Astrocyte (in vitro differentiated cells and primary cell): Measurements from ENCODE around the gene DDX21. TPM values are rescaled to one million over a fixed set of nuclear protein-coding genes. Genes with fewer than 3 reads are reported as not detected.
"Not testable (repeated sequence)": the region's sequence is repeated elsewhere in the genome, so short reads cannot be mapped to it uniquely, and the experiment has no call there.

ENCODE experiments used
- DNase-seq: peaks from one replicate; pipeline ENCODE4 v3.0.0-alpha.2; 2010; ENCODE audit warnings: low read depth
- FAIRE-seq: peaks from 2 replicates; lab custom pipeline; 2011; peaks lifted over from hg19 to GRCh38; lab: Jason Lieb, UNC
- H2AFZ ChIP-seq: 2 replicates; pipeline ENCODE4 v1.6.0; 2012; ENCODE audit warnings: low read depth, low read length, inconsistent platforms
- H3K27ac ChIP-seq: 2 replicates; pipeline ENCODE4 v1.5.1; 2011; ENCODE audit warnings: low read depth, low read length, inconsistent platforms
- H3K27me3 ChIP-seq: 2 replicates; pipeline ENCODE4 v1.6.0; 2011; ENCODE audit warnings: low read length, inconsistent platforms; ENCODE audit not compliant: insufficient read depth
- H3K36me3 ChIP-seq: 2 replicates; pipeline ENCODE4 v1.5.1; 2011; ENCODE audit warnings: low read length, inconsistent platforms; ENCODE audit not compliant: insufficient read depth
- H3K4me1 ChIP-seq: 2 replicates; pipeline ENCODE4 v1.5.1; 2011; ENCODE audit warnings: low read length, inconsistent platforms; ENCODE audit not compliant: insufficient read depth
- H3K4me2 ChIP-seq: 2 replicates; pipeline ENCODE4 v1.6.0; 2012; ENCODE audit warnings: low read length, inconsistent platforms
- H3K4me3 ChIP-seq: 2 replicates; pipeline ENCODE4 v1.5.1; 2011; ENCODE audit warnings: low read depth, mild to moderate bottlenecking, low read length, inconsistent platforms; ENCODE audit not compliant: insufficient read depth
- H3K79me2 ChIP-seq: 2 replicates; pipeline ENCODE4 v1.6.0; 2012; ENCODE audit warnings: mild to moderate bottlenecking, low read length, inconsistent platforms; ENCODE audit not compliant: insufficient read depth
- H3K9ac ChIP-seq: 2 replicates; pipeline ENCODE4 v1.6.0; 2012; ENCODE audit warnings: mild to moderate bottlenecking, low read length, inconsistent platforms
- H3K9me3 ChIP-seq: 2 replicates; pipeline ENCODE4 v1.5.1; 2012; ENCODE audit warnings: low read depth, mild to moderate bottlenecking, low read length, inconsistent platforms; ENCODE audit not compliant: insufficient read depth
- H4K20me1 ChIP-seq: 2 replicates; pipeline ENCODE4 v1.6.0; 2012; ENCODE audit warnings: low read length, inconsistent platforms; ENCODE audit not compliant: insufficient read depth
- H3K27ac Mint-ChIP-seq: one replicate; pipeline ENCODE4 v1.8.0; 2021; ENCODE audit warnings: mild to moderate bottlenecking, mixed read lengths; ENCODE audit not compliant: unreplicated experiment
- H3K27me3 Mint-ChIP-seq: one replicate; pipeline ENCODE4 v1.8.0; 2021; ENCODE audit warnings: low read depth, mixed read lengths; ENCODE audit not compliant: unreplicated experiment
- H3K36me3 Mint-ChIP-seq: one replicate; pipeline ENCODE4 v1.8.0; 2021; ENCODE audit warnings: low read depth, mixed read lengths; ENCODE audit not compliant: unreplicated experiment
- H3K4me1 Mint-ChIP-seq: one replicate; pipeline ENCODE4 v1.8.0; 2021; ENCODE audit warnings: low read depth, mixed read lengths; ENCODE audit not compliant: unreplicated experiment
- H3K4me3 Mint-ChIP-seq: one replicate; pipeline ENCODE4 v1.8.0; 2021; ENCODE audit warnings: mild to moderate bottlenecking, moderate library complexity, mixed read lengths; ENCODE audit not compliant: unreplicated experiment
- H3K9me3 Mint-ChIP-seq: one replicate; pipeline ENCODE4 v1.8.0; 2021; ENCODE audit warnings: mild to moderate bottlenecking, mixed read lengths; ENCODE audit not compliant: unreplicated experiment
- EZH2 ChIP-seq: IDR thresholded peaks from 2 replicates; pipeline ENCODE4 v1.6.1; 2012; ENCODE audit warnings: mild to moderate bottlenecking, low read length, inconsistent platforms; ENCODE audit not compliant: insufficient read depth
- total RNA-seq: library from RNA; stranded (reverse); gene quantifications from 2 replicates; pipeline ENCODE4 v1.2.1, GENCODE V29; 2021
- TF ChIP-seq, protein P1 (sequence below): IDR thresholded peaks from 2 replicates; pipeline ENCODE4 v1.5.1; 2011; ENCODE audit warnings: low read depth, mild to moderate bottlenecking, inconsistent platforms, low read length, moderate library complexity; ENCODE audit not compliant: insufficient read depth

Gene DDX21
- total RNA-seq, 1 donor from 2014 or later = 125 TPM

GRCh38 chr10:68963151-68963550 is 7.2 kb downstream of the DDX21 start:
- Histone ChIP-seq H3K79me2 (peaks cover 87% of the 10 kb centered on the region), H3K9me3 (no peaks in the 10 kb centered on the region), H3K4me1 (no peaks in the 10 kb centered on the region), H3K4me3 (no peak overlapping the region), H2AFZ (no peak overlapping the region), H3K27me3 (no peaks in the 10 kb centered on the region), H3K9ac (no peak overlapping the region), H4K20me1 (peaks cover 66% of the 10 kb centered on the region), H3K36me3 (peaks cover 71% of the 10 kb centered on the region), H3K27ac (no peak overlapping the region), H3K4me2 (no peak overlapping the region)
- no peak for FAIRE-seq
- Mint-ChIP-seq H3K4me1 (peaks cover 7% of the 10 kb centered on the region), H3K27me3 (no peaks in the 10 kb centered on the region), H3K36me3 (peaks cover 21% of the 10 kb centered on the region), H3K4me3 (no peak overlapping the region), H3K9me3 (no peaks in the 10 kb centered on the region), H3K27ac (no peak overlapping the region)
- TF ChIP-seq, protein P1, sequence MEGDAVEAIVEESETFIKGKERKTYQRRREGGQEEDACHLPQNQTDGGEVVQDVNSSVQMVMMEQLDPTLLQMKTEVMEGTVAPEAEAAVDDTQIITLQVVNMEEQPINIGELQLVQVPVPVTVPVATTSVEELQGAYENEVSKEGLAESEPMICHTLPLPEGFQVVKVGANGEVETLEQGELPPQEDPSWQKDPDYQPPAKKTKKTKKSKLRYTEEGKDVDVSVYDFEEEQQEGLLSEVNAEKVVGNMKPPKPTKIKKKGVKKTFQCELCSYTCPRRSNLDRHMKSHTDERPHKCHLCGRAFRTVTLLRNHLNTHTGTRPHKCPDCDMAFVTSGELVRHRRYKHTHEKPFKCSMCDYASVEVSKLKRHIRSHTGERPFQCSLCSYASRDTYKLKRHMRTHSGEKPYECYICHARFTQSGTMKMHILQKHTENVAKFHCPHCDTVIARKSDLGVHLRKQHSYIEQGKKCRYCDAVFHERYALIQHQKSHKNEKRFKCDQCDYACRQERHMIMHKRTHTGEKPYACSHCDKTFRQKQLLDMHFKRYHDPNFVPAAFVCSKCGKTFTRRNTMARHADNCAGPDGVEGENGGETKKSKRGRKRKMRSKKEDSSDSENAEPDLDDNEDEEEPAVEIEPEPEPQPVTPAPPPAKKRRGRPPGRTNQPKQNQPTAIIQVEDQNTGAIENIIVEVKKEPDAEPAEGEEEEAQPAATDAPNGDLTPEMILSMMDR = no peak
- TF ChIP-seq EZH2 = no peak
- no peak for DNase-seq

GRCh38 chr10:68973975-68974374 is 18.0 kb downstream of the DDX21 start:
- Mint-ChIP-seq H3K4me1 (no peaks in the 10 kb centered on the region), H3K27ac (no peak overlapping the region), H3K4me3 (no peak overlapping the region), H3K36me3 (peaks cover 16% of the 10 kb centered on the region), H3K27me3 (no peaks in the 10 kb centered on the region), H3K9me3 (no peaks in the 10 kb centered on the region)
- no peaks in the 10 kb centered on the region for H3K9me3 ChIP-seq
- no peak overlapping the region for H2AFZ ChIP-seq
- H3K4me3 ChIP-seq = no peak overlapping the region
- peaks cover 59% of the 10 kb centered on the region for H4K20me1 ChIP-seq
- H3K4me1 ChIP-seq = no peaks in the 10 kb centered on the region
- DNase-seq (no peak), FAIRE-seq (no peak)
- peaks cover 43% of the 10 kb centered on the region for H3K79me2 ChIP-seq
- peaks cover 85% of the 10 kb centered on the region for H3K36me3 ChIP-seq
- H3K4me2 ChIP-seq = no peak overlapping the region
- no peak overlapping the region for H3K27ac ChIP-seq
- TF ChIP-seq EZH2 = no peak
- no peaks in the 10 kb centered on the region for H3K27me3 ChIP-seq
- H3K9ac ChIP-seq = no peak overlapping the region

GRCh38 chr10:68975936-68976473 is 20.0 kb downstream of the DDX21 start:
- H3K9me3 Mint-ChIP-seq, FAIRE-seq, H3K4me2 ChIP-seq, H3K9me3 ChIP-seq, H3K4me1 Mint-ChIP-seq, DNase-seq, H3K4me1 ChIP-seq, H3K4me3 Mint-ChIP-seq, H3K27me3 ChIP-seq, H3K4me3 ChIP-seq, H3K9ac ChIP-seq, H3K27me3 Mint-ChIP-seq, H2AFZ ChIP-seq, H3K27ac ChIP-seq: not testable (repeated sequence)
- Histone ChIP-seq H3K36me3 (peaks cover 85% of the 10 kb centered on the region), H3K79me2 (peaks cover 37% of the 10 kb centered on the region), H4K20me1 (peaks cover 53% of the 10 kb centered on the region)
- H3K36me3 Mint-ChIP-seq = peaks cover 13% of the 10 kb centered on the region
- H3K27ac Mint-ChIP-seq = peak overlapping the region; percentile 0

- Histone ChIP-seq H4K20me1 (peaks cover 40% of the 10 kb centered on the region), H3K36me3 (peaks cover 80% of the 10 kb centered on the region), H3K79me2 (peaks cover 36% of the 10 kb centered on the region)
- H2AFZ ChIP-seq, H3K4me2 ChIP-seq, H3K9ac ChIP-seq, H3K27ac Mint-ChIP-seq, H3K27me3 Mint-ChIP-seq, FAIRE-seq, DNase-seq, H3K4me1 ChIP-seq, H3K4me3 ChIP-seq, H3K36me3 Mint-ChIP-seq, H3K27ac ChIP-seq, H3K27me3 ChIP-seq, H3K4me1 Mint-ChIP-seq, H3K4me3 Mint-ChIP-seq, H3K9me3 ChIP-seq, H3K9me3 Mint-ChIP-seq: not testable (repeated sequence)
Observed at GRCh38 chr10:68979738-68980137, 23.8 kb downstream of the DDX21 start.
